HG03558 (cell line): ENCODE results near the gene AFAP1L2.

Experiments
- ATAC-seq: cut with Tn5 transposase; IDR thresholded peaks from one replicate; pipeline ENCODE4 v1.9.1; 2021; ENCODE audit warnings: moderate number of reproducible peaks; ENCODE audit not compliant: unreplicated experiment; ENCODE audit errors: extremely low read depth

AFAP1L2 gene

GRCh38 chr10:114255227-114255626 lies 149.1 kb downstream of the AFAP1L2 start:
- no peak for ATAC-seq

- ATAC-seq = no peak
Measured at GRCh38 chr10:114252883-114253282, 151.4 kb downstream of the AFAP1L2 start.

GRCh38 chr10:114252092-114252491 lies 152.2 kb downstream of the AFAP1L2 start:
- no peak for ATAC-seq

GRCh38 chr10:114250716-114251115 lies 153.6 kb downstream of the AFAP1L2 start:
- ATAC-seq = no peak

GRCh38 chr10:114250236-114250635 lies 154.1 kb downstream of the AFAP1L2 start:
- ATAC-seq = no peak

- ATAC-seq = no peak
Measured at GRCh38 chr10:114246679-114247305, 157.5 kb downstream of the AFAP1L2 start.

GRCh38 chr10:114245121-114245791 lies 159.0 kb downstream of the AFAP1L2 start:
- ATAC-seq = no peak
